ENCODE measurements around the gene CFAP46. TPM values are rescaled to one million over a fixed set of nuclear protein-coding genes. Genes with fewer than 3 reads are reported as not detected.
"Not testable (repeated sequence)": the region's sequence is repeated elsewhere in the genome, so short reads cannot be mapped to it uniquely, and the experiment has no call there.

The CFAP46 gene
- total RNA-seq, 2 experiments from 2014 or later = not detected

DNA sequence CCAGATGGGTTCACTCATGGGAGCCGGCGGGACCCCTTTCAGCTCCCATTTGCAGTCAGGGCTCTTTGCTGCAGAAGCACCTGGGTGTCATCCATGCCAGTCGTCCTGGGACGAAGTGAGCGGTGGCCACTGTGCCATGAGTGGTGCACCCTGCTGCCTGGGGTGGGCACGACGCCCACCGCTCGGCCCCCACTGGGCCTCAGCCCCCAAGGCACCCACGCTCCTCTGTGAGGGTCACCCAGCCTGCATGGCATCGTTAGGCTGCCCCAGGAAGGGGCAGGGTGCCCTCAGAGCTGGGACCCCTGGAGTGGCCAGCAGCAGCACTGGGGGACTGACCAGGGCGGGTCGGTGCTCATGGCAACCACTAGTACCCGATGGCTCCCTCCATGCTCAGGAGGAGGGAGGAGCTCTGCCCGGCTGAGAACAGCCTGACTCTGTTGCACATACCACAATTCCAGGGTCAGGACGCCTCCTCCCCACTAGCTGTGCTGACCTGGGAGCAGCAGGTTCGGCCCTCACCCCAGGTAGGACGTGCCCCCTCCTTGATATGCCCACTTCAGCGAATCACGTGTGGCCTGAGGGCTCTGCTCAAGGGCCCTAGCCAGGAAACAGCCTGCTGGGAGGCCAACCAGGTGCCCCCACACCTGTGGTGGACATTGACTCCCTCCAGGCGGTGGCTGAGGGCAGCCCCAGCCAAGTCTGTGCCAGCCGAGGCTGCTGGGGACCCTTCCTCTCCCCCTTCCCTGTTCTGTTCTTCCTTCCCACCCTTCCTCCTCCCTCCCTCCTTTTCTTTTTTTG lies 28.5 kb upstream of the CFAP46 start:
- Histone ChIP-seq H4K20me1 (ENCODE audit: insufficient read depth, low read length) (no peaks in the 10 kb centered on the region), H3K4me1 (ENCODE audit: insufficient read depth, low read length, poor library complexity, severe bottlenecking) (no peaks in the 10 kb centered on the region), H3K9me2 (ENCODE audit: insufficient read depth, low read length) (no peaks in the 10 kb centered on the region), H3K79me2 (ENCODE audit: insufficient read depth, low read depth, low read length) (no peaks in the 10 kb centered on the region), H3K4me2 (ENCODE audit: low read length) (no peak overlapping the region), H2AFZ (ENCODE audit: low read length) (no peak overlapping the region), H3K4me3 (ENCODE audit: low read depth, low read length, poor library complexity, severe bottlenecking) (no peak overlapping the region), H3K36me3 (ENCODE audit: insufficient read depth, low read length) (no peaks in the 10 kb centered on the region), H3K27ac (ENCODE audit: low read depth, low read length, poor library complexity, severe bottlenecking) (no peak overlapping the region), H3K9me3 (ENCODE audit: low read length) (no peaks in the 10 kb centered on the region)
- intact Hi-C loops (cut with micrococcal nuclease; ENCODE audit: unreplicated experiment) = no loop called here
- no peak for DNase-seq (ENCODE audit: low spot score)
- ChIA-PET POLR2A (no interaction called here), CTCF (ENCODE audit: unreplicated experiment) (no interaction called here)
- no peak for TF ChIP-seq EZH2phosphoT487 (IDR thresholded peaks at IDR 0.05; ENCODE audit: borderline replicate concordance, low read depth, low read length)
- TF ChIP-seq, protein P1, sequence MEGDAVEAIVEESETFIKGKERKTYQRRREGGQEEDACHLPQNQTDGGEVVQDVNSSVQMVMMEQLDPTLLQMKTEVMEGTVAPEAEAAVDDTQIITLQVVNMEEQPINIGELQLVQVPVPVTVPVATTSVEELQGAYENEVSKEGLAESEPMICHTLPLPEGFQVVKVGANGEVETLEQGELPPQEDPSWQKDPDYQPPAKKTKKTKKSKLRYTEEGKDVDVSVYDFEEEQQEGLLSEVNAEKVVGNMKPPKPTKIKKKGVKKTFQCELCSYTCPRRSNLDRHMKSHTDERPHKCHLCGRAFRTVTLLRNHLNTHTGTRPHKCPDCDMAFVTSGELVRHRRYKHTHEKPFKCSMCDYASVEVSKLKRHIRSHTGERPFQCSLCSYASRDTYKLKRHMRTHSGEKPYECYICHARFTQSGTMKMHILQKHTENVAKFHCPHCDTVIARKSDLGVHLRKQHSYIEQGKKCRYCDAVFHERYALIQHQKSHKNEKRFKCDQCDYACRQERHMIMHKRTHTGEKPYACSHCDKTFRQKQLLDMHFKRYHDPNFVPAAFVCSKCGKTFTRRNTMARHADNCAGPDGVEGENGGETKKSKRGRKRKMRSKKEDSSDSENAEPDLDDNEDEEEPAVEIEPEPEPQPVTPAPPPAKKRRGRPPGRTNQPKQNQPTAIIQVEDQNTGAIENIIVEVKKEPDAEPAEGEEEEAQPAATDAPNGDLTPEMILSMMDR (conservative IDR thresholded peaks at IDR 0.05; ENCODE audit: low read length) = no peak
- no TSS peak for BruUV-seq (replicated peaks)

DNA sequence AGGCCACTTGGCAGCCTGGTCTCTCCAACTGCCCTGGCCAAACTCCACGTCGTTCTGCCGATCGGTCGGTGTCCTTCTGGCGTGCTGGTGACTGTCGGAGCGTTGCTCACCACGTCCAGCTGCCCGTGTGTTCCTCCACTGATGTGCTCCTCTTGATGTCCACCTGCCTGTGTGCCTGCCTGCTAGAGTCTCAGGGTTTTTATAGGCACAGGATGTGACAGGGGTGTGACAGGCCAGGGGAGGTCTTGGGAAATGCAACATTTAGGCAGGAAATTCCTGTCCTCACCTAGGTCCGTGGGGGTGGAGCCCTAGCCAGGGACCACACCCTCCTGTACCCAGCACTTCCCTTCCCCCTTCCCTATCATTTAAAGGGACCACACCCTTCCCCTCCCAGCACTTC lies 25.2 kb upstream of the CFAP46 start:
- H3K4me3 ChIP-seq (ENCODE audit: low read depth, low read length, poor library complexity, severe bottlenecking) = no peak overlapping the region
- H2AFZ ChIP-seq (ENCODE audit: low read length) = no peak overlapping the region
- intact Hi-C loops (cut with micrococcal nuclease; ENCODE audit: unreplicated experiment) = no loop called here
- CTCF ChIA-PET (ENCODE audit: unreplicated experiment) = no interaction called here
- no peaks in the 10 kb centered on the region for H3K9me2 ChIP-seq (ENCODE audit: insufficient read depth, low read length)
- TF ChIP-seq EZH2phosphoT487 (IDR thresholded peaks at IDR 0.05; ENCODE audit: borderline replicate concordance, low read depth, low read length) = no peak
- TF ChIP-seq, protein P1 (conservative IDR thresholded peaks at IDR 0.05; ENCODE audit: low read length) = no peak
- no TSS peak for BruUV-seq (replicated peaks)
- H3K36me3 ChIP-seq (ENCODE audit: insufficient read depth, low read length) = no peaks in the 10 kb centered on the region
- no peak for DNase-seq (ENCODE audit: low spot score)
- H3K4me2 ChIP-seq (ENCODE audit: low read length) = no peak overlapping the region
- no peaks in the 10 kb centered on the region for H3K4me1 ChIP-seq (ENCODE audit: insufficient read depth, low read length, poor library complexity, severe bottlenecking)
- POLR2A ChIA-PET = interaction anchor here (0.5 kb wide), 1 partner anchor 86 kb away, joined by 3 read pairs; no protein-coding TSS in a partner anchor
- H4K20me1 ChIP-seq (ENCODE audit: insufficient read depth, low read length) = no peaks in the 10 kb centered on the region
- no peaks in the 10 kb centered on the region for H3K9me3 ChIP-seq (ENCODE audit: low read length)
- H3K27ac ChIP-seq (ENCODE audit: low read depth, low read length, poor library complexity, severe bottlenecking) = no peak overlapping the region
- H3K79me2 ChIP-seq (ENCODE audit: insufficient read depth, low read depth, low read length) = no peaks in the 10 kb centered on the region

- peaks cover 5% of the 10 kb centered on the region for H3K4me1 ChIP-seq (ENCODE audit: insufficient read depth, low read length, poor library complexity, severe bottlenecking)
- no peak overlapping the region for H2AFZ ChIP-seq (ENCODE audit: low read length)
- H3K4me3 ChIP-seq (ENCODE audit: low read depth, low read length, poor library complexity, severe bottlenecking) = no peak overlapping the region
- POLR2A ChIA-PET = no interaction called here
- no peaks in the 10 kb centered on the region for H3K79me2 ChIP-seq (ENCODE audit: insufficient read depth, low read depth, low read length)
- CTCF ChIA-PET (ENCODE audit: unreplicated experiment) = no interaction called here
- TF ChIP-seq, protein P1 (conservative IDR thresholded peaks at IDR 0.05; ENCODE audit: low read length) = no peak
- TF ChIP-seq EZH2phosphoT487 (IDR thresholded peaks at IDR 0.05; ENCODE audit: borderline replicate concordance, low read depth, low read length) = no peak
- intact Hi-C loops (cut with micrococcal nuclease; ENCODE audit: unreplicated experiment) = no loop called here
- no peaks in the 10 kb centered on the region for H4K20me1 ChIP-seq (ENCODE audit: insufficient read depth, low read length)
- H3K4me2 ChIP-seq (ENCODE audit: low read length) = no peak overlapping the region
- no peak overlapping the region for H3K27ac ChIP-seq (ENCODE audit: low read depth, low read length, poor library complexity, severe bottlenecking)
- BruUV-seq (replicated peaks) = no TSS peak
- no peak for DNase-seq (ENCODE audit: low spot score)
- no peaks in the 10 kb centered on the region for H3K9me3 ChIP-seq (ENCODE audit: low read length)
- no peaks in the 10 kb centered on the region for H3K9me2 ChIP-seq (ENCODE audit: insufficient read depth, low read length)
- H3K36me3 ChIP-seq (ENCODE audit: insufficient read depth, low read length) = no peaks in the 10 kb centered on the region
These were observed 23.2 kb upstream of the CFAP46 start for GRCh38 chr10:132965411-132966057.

- H3K4me2 ChIP-seq (ENCODE audit: low read length); H3K36me3 ChIP-seq (ENCODE audit: insufficient read depth, low read length); H3K4me1 ChIP-seq (ENCODE audit: insufficient read depth, low read length, poor library complexity, severe bottlenecking); H3K27ac ChIP-seq (ENCODE audit: low read depth, low read length, poor library complexity, severe bottlenecking); DNase-seq (ENCODE audit: low spot score); H3K9me3 ChIP-seq (ENCODE audit: low read length); CTCF ChIA-PET (ENCODE audit: unreplicated experiment); H4K20me1 ChIP-seq (ENCODE audit: insufficient read depth, low read length); intact Hi-C loops (cut with micrococcal nuclease; ENCODE audit: unreplicated experiment); H2AFZ ChIP-seq (ENCODE audit: low read length); H3K9me2 ChIP-seq (ENCODE audit: insufficient read depth, low read length); BruUV-seq (replicated peaks); H3K79me2 ChIP-seq (ENCODE audit: insufficient read depth, low read depth, low read length); H3K4me3 ChIP-seq (ENCODE audit: low read depth, low read length, poor library complexity, severe bottlenecking); POLR2A ChIA-PET: not testable (repeated sequence)
These were observed 22.5 kb upstream of the CFAP46 start for GRCh38 chr10:132964707-132965410.
